H1 (cell line): Measurements from ENCODE around the gene CELF2. TPM values are rescaled to one million over a fixed set of nuclear protein-coding genes. Genes with fewer than 3 reads are reported as not detected.

ENCODE experiments used
- CHD2 ChIP-seq: IDR thresholded peaks from 2 replicates; pipeline ENCODE4 v1.6.1; 2012; ENCODE audit warnings: low read length, improper control_type of control experiment
- GTF2F1 ChIP-seq: IDR thresholded peaks from 2 replicates; pipeline ENCODE4 v1.6.1; 2012; ENCODE audit warnings: low read depth, low read length, improper control_type of control experiment, borderline replicate concordance
- SP4 ChIP-seq: IDR thresholded peaks from 2 replicates; pipeline ENCODE4 v1.6.1; 2012; ENCODE audit warnings: low read length, inconsistent platforms
- YY1 ChIP-seq: IDR thresholded peaks from 2 replicates; pipeline ENCODE4 v1.6.1; 2011; ENCODE audit warnings: low read depth, mild to moderate bottlenecking, low read length
- polyA plus RNA-seq, 7 experiments: library from polyadenylated mRNA; depleted of rRNA in 3 of 7; stranded (reverse) in 5 of 7; unstranded in 2 of 7; fragments of >200 nt in 5 of 7; fragments of 200-250 nt in 2 of 7; gene quantifications; 1 replicate in 5 of 7; 2 replicates in 1 of 7; 4 replicates in 1 of 7; pipeline versions ENCODE4 v1.2.1 to v1.2.3, GENCODE V29; 2011 to 2013; ENCODE audit warnings: missing spikeins in 2 of 7, mixed read lengths in 2 of 7
- total RNA-seq: library from RNA; stranded (reverse); fragmentation: NEBNext Ultra II Directional; extraction: Animal tissue kit (Norgen Biotek cat#: 25700); gene quantifications from 2 replicates; pipeline ENCODE4 v1.2.1, GENCODE V29; 2021

The CELF2 gene
- total and polyA plus RNA-seq, 2 of the 8 experiments (the other 6 are each of a cell fraction or from before 2014, with no cell fraction given), result 18.3 to 22.7 TPM

GRCh38 chr10:11265484-11265883 is 247.8 kb downstream of the CELF2 start (continued):
- no peak for TF ChIP-seq SP4
- TF ChIP-seq YY1, result no peak
- TF ChIP-seq GTF2F1, result no peak
- TF ChIP-seq CHD2, result no peak
